Ammon's horn (tissue), 1 donor: ENCODE results near the gene SLC4A1.

Experiments used
- DNase-seq: peaks from one replicate; pipeline ENCODE4 v3.0.0-alpha.2; 2016; ENCODE audit warnings: low spot score

SLC4A1 gene

GRCh38 chr17:44205962-44206824 lies 61.7 kb downstream of the SLC4A1 start:
- no peak for DNase-seq

- DNase-seq: no peak
These were observed 63.5 kb downstream of the SLC4A1 start for GRCh38 chr17:44204441-44204882.

GRCh38 chr17:44203731-44204440 lies 64.0 kb downstream of the SLC4A1 start:
- peak; percentile 43 for DNase-seq

- no peak for DNase-seq
These were observed 65.2 kb downstream of the SLC4A1 start for GRCh38 chr17:44202756-44203155.

GRCh38 chr17:44200478-44201155 lies 67.3 kb downstream of the SLC4A1 start:
- DNase-seq: peak; percentile 31

GRCh38 chr17:44199553-44200477 lies 68.1 kb downstream of the SLC4A1 start, which contains the start of gene ATXN7L3:
TSS of gene ATXN7L3 (minus strand) at chr17:44199884. CDS start at chr17:44198070, 1,814 bp downstream.
- peak; percentile 97 for DNase-seq

GRCh38 chr17:44198721-44199552 lies 69.0 kb downstream of the SLC4A1 start:
- peak; percentile 40 for DNase-seq
